Caco-2 (cell line): ENCODE data around the gene ABI2. TPM values are rescaled to one million over a fixed set of nuclear protein-coding genes. Genes with fewer than 3 reads are reported as not detected.
"Not testable (repeated sequence)": the region's sequence is repeated elsewhere in the genome, so short reads cannot be mapped to it uniquely, and the experiment has no call there.

ENCODE experiments used
- BruUV-seq: library from RNA; stranded (reverse); fragments of 400-500 nt; replicated peaks from 2 replicates; lab custom pipeline; 2021; lab: Mats Ljungman, UMichigan
- CTCF ChIA-PET: fragments of 300-600 bp; sonication (Branson Sonifier 250); formaldehyde crosslinking; loops from one replicate; lab custom pipeline; 2022; ENCODE audit warnings: antibody characterized with exemption; lab: Charles Lee
- POLR2A ChIA-PET: fragments of 300-600 bp; sonication (Branson Sonifier 250); formaldehyde crosslinking; loops from one replicate; lab custom pipeline; 2022; ENCODE audit warnings: antibody characterized with exemption; lab: Charles Lee
- DNase-seq, 2 experiments: peaks; one replicate each; pipeline versions ENCODE4 v3.0.0 to v3.0.0-alpha.2; 2020 to 2022
- H3K27me3 ChIP-seq: replicated peaks from 2 replicates; pipeline ENCODE4 v1.6.0; 2011; ENCODE audit warnings: low read length; ENCODE audit not compliant: control insufficient read depth, insufficient read depth
- H3K36me3 ChIP-seq: 2 replicates; pipeline ENCODE4 v1.5.1; 2011; ENCODE audit warnings: low read length; ENCODE audit not compliant: control insufficient read depth, insufficient read depth
- H3K4me1 ChIP-seq: fragments of 250-450 bp; sonication (Bioruptor Pico); 2 replicates; pipeline ENCODE4 v1.5.1; 2020; ENCODE audit warnings: mild to moderate bottlenecking
- H3K4me3 ChIP-seq: 2 replicates; pipeline ENCODE4 v1.5.1; 2011; ENCODE audit warnings: low read depth, mild to moderate bottlenecking, control low read depth, low read length
- H3K9me3 ChIP-seq: fragments of 250-450 bp; sonication (Bioruptor Pico); 2 replicates; pipeline ENCODE4 v1.5.1; 2020; ENCODE audit warnings: mild to moderate bottlenecking, moderate library complexity
- H3K27ac Mint-ChIP-seq: one replicate; pipeline ENCODE4 v1.8.0; 2022; ENCODE audit warnings: mixed read lengths; ENCODE audit not compliant: unreplicated experiment
- H3K27me3 Mint-ChIP-seq: one replicate; pipeline ENCODE4 v1.8.0; 2022; ENCODE audit warnings: mixed read lengths; ENCODE audit not compliant: insufficient read depth, unreplicated experiment
- H3K36me3 Mint-ChIP-seq: one replicate; pipeline ENCODE4 v1.8.0; 2022; ENCODE audit warnings: mild to moderate bottlenecking, mixed read lengths; ENCODE audit not compliant: insufficient read depth, unreplicated experiment
- H3K4me1 Mint-ChIP-seq: one replicate; pipeline ENCODE4 v1.8.0; 2022; ENCODE audit warnings: low read depth, mixed read lengths; ENCODE audit not compliant: unreplicated experiment
- H3K4me3 Mint-ChIP-seq: one replicate; pipeline ENCODE4 v1.8.0; 2022; ENCODE audit warnings: mild to moderate bottlenecking, moderate library complexity, mixed read lengths; ENCODE audit not compliant: unreplicated experiment
- H3K9me3 Mint-ChIP-seq: one replicate; pipeline ENCODE4 v1.8.0; 2022; ENCODE audit warnings: mixed read lengths; ENCODE audit not compliant: unreplicated experiment
- CTCF ChIP-seq, 2 experiments: fragments of 200-600 bp in 1 of 2; IDR thresholded peaks; 1 replicate in 1 of 2; 2 replicates in 1 of 2; pipeline versions ENCODE4 v1.5.1 to v1.8.0; 2011 to 2022; ENCODE audit warnings: antibody characterized with exemption in 1 of 2, control low read depth in 1 of 2, inconsistent platforms in 1 of 2, low read depth in 1 of 2, low read length in 1 of 2, mild to moderate bottlenecking in 1 of 2, moderate library complexity in 1 of 2; ENCODE audit not compliant: insufficient read depth in 1 of 2, severe bottlenecking in 1 of 2, unreplicated experiment in 1 of 2
- intact Hi-C: fragments of 100-400 bp; cut with micrococcal nuclease; formaldehyde crosslinking; loops from one replicate; pipeline ENCODE4 v1.10.0; 2022; ENCODE audit not compliant: unreplicated experiment
- total RNA-seq: library from RNA; stranded (reverse); gene quantifications from 2 replicates; pipeline ENCODE4 v1.2.3, GENCODE V29; 2022

Gene ABI2
- total RNA-seq, 1 experiment from 2014 or later = 60.0 TPM

- H3K9me3 Mint-ChIP-seq = no peaks in the 10 kb centered on the region
- H3K36me3 ChIP-seq = no peaks in the 10 kb centered on the region; the same call in 1 of the 2 replicates
- H3K27me3 Mint-ChIP-seq = no peaks in the 10 kb centered on the region
- ChIA-PET CTCF (no interaction called here), POLR2A (no interaction called here)
- no peak for TF ChIP-seq CTCF (IDR thresholded peaks at IDR 0.05; ENCODE audit: insufficient read depth in 1 of 2, low read depth in 1 of 2, low read length in 1 of 2, severe bottlenecking in 1 of 2, unreplicated experiment in 1 of 2)
- no peak for DNase-seq
- no peaks in the 10 kb centered on the region for H3K4me1 ChIP-seq
- H3K27me3 ChIP-seq = no peaks in the 10 kb centered on the region
- H3K4me1 Mint-ChIP-seq = no peaks in the 10 kb centered on the region
- BruUV-seq = no TSS peak
- peaks cover 42% of the 10 kb centered on the region for H3K36me3 Mint-ChIP-seq
- H3K27ac Mint-ChIP-seq = no peak overlapping the region
- no peaks in the 10 kb centered on the region for H3K9me3 ChIP-seq
- intact Hi-C loops = no loop called here
- no peak overlapping the region for H3K4me3 Mint-ChIP-seq
- H3K4me3 ChIP-seq = no peak overlapping the region
These were observed 90.1 kb downstream of the ABI2 start for GRCh38 chr2:203418271-203418670.

- H3K27me3 Mint-ChIP-seq = no peaks in the 10 kb centered on the region
- Histone ChIP-seq H3K9me3 (no peaks in the 10 kb centered on the region), H3K27me3 (no peaks in the 10 kb centered on the region), H3K4me3 (no peak overlapping the region), H3K4me1 (no peaks in the 10 kb centered on the region), H3K36me3 (no peaks in the 10 kb centered on the region)
- H3K36me3 Mint-ChIP-seq = peaks cover 37% of the 10 kb centered on the region
- intact Hi-C loops = no loop called here
- no peak overlapping the region for H3K4me3 Mint-ChIP-seq
- ChIA-PET CTCF (no interaction called here), POLR2A (no interaction called here)
- DNase-seq = no peak
- BruUV-seq = no TSS peak
- H3K4me1 Mint-ChIP-seq = no peaks in the 10 kb centered on the region
- H3K27ac Mint-ChIP-seq = no peak overlapping the region
- no peaks in the 10 kb centered on the region for H3K9me3 Mint-ChIP-seq
- TF ChIP-seq CTCF (IDR thresholded peaks at IDR 0.05; ENCODE audit: insufficient read depth in 1 of 2, low read depth in 1 of 2, low read length in 1 of 2, severe bottlenecking in 1 of 2, unreplicated experiment in 1 of 2) = no peak
These were observed 98.9 kb downstream of the ABI2 start for GRCh38 chr2:203427061-203427460.

GRCh38 chr2:203429643-203430042 is 101.4 kb downstream of the ABI2 start:
- BruUV-seq, CTCF ChIA-PET: not testable (repeated sequence)

More at GRCh38 chr2:203429643-203430042, 101.4 kb downstream of the ABI2 start:
- H3K4me1 Mint-ChIP-seq, DNase-seq, H3K27me3 ChIP-seq, H3K27ac Mint-ChIP-seq, H3K9me3 ChIP-seq, H3K27me3 Mint-ChIP-seq, H3K4me3 Mint-ChIP-seq, POLR2A ChIA-PET, H3K4me1 ChIP-seq, intact Hi-C loops, H3K9me3 Mint-ChIP-seq, H3K36me3 ChIP-seq, H3K4me3 ChIP-seq: not testable (repeated sequence)
- peaks cover 54% of the 10 kb centered on the region for H3K36me3 Mint-ChIP-seq
